ENCODE results near the gene HUS1. TPM values are rescaled to one million over a fixed set of nuclear protein-coding genes. Genes with fewer than 3 reads are reported as not detected.
A peak's percentile ranks its signal among the peaks of the same experiment; 100 is the strongest.

Gene HUS1
- total and polyA plus RNA-seq, 3 donors from 2014 or later = 18.4 to 40.3 (median 39.4) TPM

DNA sequence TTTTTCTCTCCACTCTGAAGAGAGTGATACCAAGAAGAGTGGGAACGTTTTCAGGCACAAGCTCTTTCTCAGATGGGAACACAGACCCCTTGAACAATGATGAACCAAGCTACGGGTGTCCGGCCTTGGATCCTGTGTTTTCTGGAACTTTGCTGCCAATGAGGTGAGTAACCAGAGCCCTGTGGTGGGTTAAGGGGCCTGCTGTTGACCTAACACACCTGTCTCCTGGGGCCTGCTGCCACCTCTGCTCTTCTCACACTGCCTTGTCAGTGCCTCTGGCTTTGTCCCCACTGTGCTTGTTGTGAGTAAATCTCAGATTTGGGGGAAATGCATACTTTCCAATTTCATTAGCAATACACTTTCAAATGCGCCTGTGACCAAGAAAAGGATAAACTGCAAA, 29.7 kb downstream of the HUS1 start:
- no peak for DNase-seq
- WGBS, 2 donors = 77 to 81% methylated on average over 4 of the region's 4 CpGs
- intact Hi-C loops (cut with DNase I; ENCODE audit: low total_unique reads) = loop anchor here (10.0 kb wide), 1 partner anchor 155 kb away; no protein-coding TSS in a partner anchor
- H3K9me3 ChIP-seq = no peaks in the 10 kb centered on the region
- H3K4me3 ChIP-seq = no peak overlapping the region
- H3K27me3 ChIP-seq = no peaks in the 10 kb centered on the region
- H3K4me1 ChIP-seq = peaks cover 20% of the 10 kb centered on the region
- peak overlapping the region in 1 of 2 donors; percentile 16 for H3K27ac ChIP-seq
- TF ChIP-seq, protein P1, sequence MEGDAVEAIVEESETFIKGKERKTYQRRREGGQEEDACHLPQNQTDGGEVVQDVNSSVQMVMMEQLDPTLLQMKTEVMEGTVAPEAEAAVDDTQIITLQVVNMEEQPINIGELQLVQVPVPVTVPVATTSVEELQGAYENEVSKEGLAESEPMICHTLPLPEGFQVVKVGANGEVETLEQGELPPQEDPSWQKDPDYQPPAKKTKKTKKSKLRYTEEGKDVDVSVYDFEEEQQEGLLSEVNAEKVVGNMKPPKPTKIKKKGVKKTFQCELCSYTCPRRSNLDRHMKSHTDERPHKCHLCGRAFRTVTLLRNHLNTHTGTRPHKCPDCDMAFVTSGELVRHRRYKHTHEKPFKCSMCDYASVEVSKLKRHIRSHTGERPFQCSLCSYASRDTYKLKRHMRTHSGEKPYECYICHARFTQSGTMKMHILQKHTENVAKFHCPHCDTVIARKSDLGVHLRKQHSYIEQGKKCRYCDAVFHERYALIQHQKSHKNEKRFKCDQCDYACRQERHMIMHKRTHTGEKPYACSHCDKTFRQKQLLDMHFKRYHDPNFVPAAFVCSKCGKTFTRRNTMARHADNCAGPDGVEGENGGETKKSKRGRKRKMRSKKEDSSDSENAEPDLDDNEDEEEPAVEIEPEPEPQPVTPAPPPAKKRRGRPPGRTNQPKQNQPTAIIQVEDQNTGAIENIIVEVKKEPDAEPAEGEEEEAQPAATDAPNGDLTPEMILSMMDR (IDR thresholded peaks at IDR 0.05) = no peak
- no peaks in the 10 kb centered on the region for H3K36me3 ChIP-seq (ENCODE audit: low read depth, missing control alignments)

DNA sequence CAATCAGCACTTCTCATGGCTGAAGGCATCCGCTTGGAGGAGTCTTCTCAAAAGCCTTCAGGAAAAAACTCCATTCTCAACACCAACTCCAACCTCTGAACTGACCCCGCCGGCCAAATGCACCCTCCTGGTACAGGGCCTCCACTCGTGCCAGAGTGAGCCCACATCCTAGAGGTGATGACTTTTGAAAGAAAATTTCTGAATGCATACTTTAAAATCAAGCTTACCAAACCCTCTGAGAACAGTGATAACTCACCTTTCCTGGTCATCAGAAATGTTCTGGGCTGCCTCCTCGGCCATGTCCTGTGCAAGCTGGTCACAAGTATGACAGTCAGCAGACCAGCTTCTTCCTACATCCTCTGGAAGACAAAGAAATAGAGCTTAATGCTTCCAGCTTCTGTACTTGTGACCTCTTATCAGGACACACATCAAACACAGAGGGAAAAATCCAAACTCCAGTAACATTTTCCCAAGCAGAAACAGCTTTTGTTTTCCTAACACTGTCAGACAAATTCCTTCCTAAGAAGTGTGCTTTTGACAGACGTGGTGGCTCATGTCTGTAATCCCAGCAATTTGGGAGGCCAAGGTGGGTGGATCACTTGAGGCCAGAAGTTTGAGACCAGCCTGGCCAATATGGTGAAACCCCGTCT, 31.1 kb downstream of the HUS1 start, which contains the start of gene PKD1L1:
Gene PKD1L1 (minus strand): TSS at position 326 of the 650 bp plus-strand sequence. CDS start 26 bp downstream, at position 300.
- DNase-seq = no peak
- intact Hi-C loops (cut with DNase I; ENCODE audit: low total_unique reads) = loop anchor here (10.0 kb wide), 1 partner anchor 157 kb away; no protein-coding TSS in a partner anchor
- Histone ChIP-seq H3K4me1 (peaks cover 20% of the 10 kb centered on the region), H3K36me3 (ENCODE audit: low read depth, missing control alignments) (no peaks in the 10 kb centered on the region), H3K4me3 (no peak within 1 kb of the TSS), H3K9me3 (no peaks in the 10 kb centered on the region), H3K27me3 (no peaks in the 10 kb centered on the region), H3K27ac (no peak within 1 kb of the TSS)
- TF ChIP-seq, protein P1 (IDR thresholded peaks at IDR 0.05) = no peak
- no peak for TF ChIP-seq POLR2A (IDR thresholded peaks at IDR 0.05)
- 82 to 88% methylated on average over 7 of the region's 7 CpGs for WGBS, 2 donors

DNA sequence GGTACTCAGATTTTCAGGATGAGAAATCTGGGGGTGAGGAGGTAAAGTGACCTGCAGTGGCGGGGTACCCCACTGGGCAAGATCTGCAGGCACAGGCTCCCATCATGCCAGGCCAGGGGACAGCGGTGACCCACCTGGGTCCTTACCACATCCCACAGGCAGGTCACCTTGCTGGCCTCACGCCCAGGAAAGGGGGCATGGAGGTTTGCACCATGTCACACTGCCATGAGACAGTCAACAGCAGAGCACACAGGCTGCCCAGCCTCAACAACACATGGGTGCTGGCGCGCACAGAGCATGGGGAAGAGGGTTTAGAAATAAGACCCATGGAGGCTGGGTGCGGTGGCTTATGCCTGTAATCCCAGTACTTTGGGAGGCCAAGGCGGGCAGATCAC, 32.1 kb downstream of the HUS1 start:
- Histone ChIP-seq H3K27me3 (no peaks in the 10 kb centered on the region), H3K4me3 (no peak overlapping the region), H3K4me1 (peaks cover 20% of the 10 kb centered on the region), H3K36me3 (ENCODE audit: low read depth, missing control alignments) (no peaks in the 10 kb centered on the region), H3K9me3 (no peaks in the 10 kb centered on the region), H3K27ac (no peak overlapping the region)
- intact Hi-C loops (cut with DNase I; ENCODE audit: low total_unique reads) = loop anchor here (10.0 kb wide), 1 partner anchor 157 kb away; no protein-coding TSS in a partner anchor
- DNase-seq = no peak
- TF ChIP-seq, protein P1 (IDR thresholded peaks at IDR 0.05) = no peak
- TF ChIP-seq POLR2A (IDR thresholded peaks at IDR 0.05) = no peak
- 94 to 97% methylated on average over 7 of the region's 7 CpGs for WGBS, 2 donors

DNA sequence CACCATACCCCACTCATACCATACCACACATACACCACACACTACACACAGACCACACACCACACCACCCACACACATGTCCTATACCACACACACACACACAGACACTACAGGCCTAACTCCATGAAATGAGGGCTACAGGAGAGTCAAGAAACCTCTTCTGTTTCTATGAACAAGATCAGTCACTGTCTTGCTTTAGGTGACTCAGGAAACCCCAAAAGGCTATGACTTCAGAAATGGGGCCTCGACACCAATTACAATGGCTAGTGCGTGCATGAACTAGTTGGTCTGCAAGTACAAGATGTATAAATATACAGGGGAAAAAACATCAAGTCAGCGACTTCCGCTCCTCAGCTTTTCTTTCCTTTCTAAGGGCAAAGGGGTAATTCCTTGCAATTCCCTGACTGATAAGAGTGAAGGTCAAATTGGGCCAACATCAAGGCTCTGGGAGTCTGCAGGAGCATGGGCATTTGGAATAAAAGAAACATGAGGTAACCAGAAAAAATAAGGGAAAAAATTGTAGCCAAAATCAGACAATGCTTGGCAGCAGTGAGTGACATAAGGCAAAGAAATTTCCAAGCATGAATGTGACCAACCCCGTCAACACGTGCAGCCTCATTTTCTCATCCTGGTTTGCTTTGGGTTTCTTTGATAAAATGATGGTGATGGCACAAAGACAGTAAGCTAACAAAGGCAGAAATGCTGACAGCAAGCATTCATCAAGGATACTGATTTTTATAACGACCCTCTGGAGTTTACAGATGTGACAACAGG, 32.6 kb downstream of the HUS1 start:
- H3K27ac ChIP-seq = no peak overlapping the region
- H3K27me3 ChIP-seq = no peaks in the 10 kb centered on the region
- peaks cover 20% of the 10 kb centered on the region for H3K4me1 ChIP-seq
- no peak overlapping the region for H3K4me3 ChIP-seq
- 65 to 81% methylated on average over 7 of the region's 7 CpGs for WGBS, 2 donors
- no peaks in the 10 kb centered on the region for H3K36me3 ChIP-seq (ENCODE audit: low read depth, missing control alignments)
- DNase-seq = no peak
- no peaks in the 10 kb centered on the region for H3K9me3 ChIP-seq
- TF ChIP-seq, protein P1 (IDR thresholded peaks at IDR 0.05) = no peak
- TF ChIP-seq POLR2A (IDR thresholded peaks at IDR 0.05) = no peak
- intact Hi-C loops (cut with DNase I; ENCODE audit: low total_unique reads) = loop anchor here (10.0 kb wide), 1 partner anchor 158 kb away; no protein-coding TSS in a partner anchor

Measured in testis (tissue), 3 donors.